ENCODE data around the gene RABGEF1.
"Not testable (repeated sequence)": the region's sequence is repeated elsewhere in the genome, so short reads cannot be mapped to it uniquely, and the experiment has no call there.

The RABGEF1 gene

DNA sequence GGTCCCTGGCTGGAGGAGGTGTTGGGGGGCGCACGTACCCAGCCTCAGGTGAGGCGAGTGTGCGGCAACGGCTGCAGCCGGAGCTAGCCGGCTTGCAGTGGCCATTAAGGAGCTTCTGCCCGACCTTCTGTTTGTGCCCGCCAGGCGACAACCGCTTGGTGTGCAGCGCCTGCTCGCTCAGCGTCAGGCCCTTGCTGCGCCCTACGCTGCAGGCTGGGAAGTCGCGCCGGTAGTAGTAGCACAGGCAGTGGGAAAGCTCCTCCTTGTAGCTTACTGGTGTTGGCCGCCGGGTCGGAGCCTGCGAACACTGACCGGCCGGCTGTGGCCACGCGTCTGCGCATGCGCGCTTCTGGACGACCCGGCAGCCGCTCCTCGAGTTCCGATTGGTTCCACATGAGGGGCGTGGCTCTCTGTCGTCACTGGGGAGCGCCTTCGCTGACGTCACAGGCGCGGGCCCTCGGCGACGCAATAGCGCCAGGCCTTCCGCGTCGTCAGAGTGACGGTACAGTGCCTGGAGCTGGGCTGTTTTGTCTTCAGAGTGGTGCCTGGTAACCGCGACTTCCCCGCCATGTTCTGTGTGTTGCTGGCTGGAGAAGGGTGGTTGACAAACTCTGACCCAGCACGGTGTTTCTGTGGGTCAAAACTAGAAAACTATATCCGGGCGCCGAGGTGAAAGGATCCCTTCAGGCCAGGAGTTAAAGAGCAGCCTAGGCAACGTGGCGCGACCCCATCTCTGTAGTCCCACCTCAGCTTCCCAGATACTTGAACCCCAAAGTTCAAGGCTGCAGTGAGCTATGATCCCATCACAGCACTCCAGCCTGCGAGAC, 104.2 kb downstream of the RABGEF1 start:
- Histone ChIP-seq H3K36me3 (ENCODE audit: control insufficient read depth, low read depth, low read length) (no peaks in the 10 kb centered on the region), H3K9ac (ENCODE audit: low read length) (peak overlapping the region; percentile 96), H3K9me3 (ENCODE audit: control insufficient read depth, low read depth, low read length) (no peaks in the 10 kb centered on the region), H3K4me3 (ENCODE audit: low read length) (peak overlapping the region; percentile 85), H3K27me3 (ENCODE audit: control insufficient read depth, insufficient read depth, low read length) (no peaks in the 10 kb centered on the region), H3K4me1 (ENCODE audit: control insufficient read depth, low read depth, low read length) (peaks cover 11% of the 10 kb centered on the region), H3K27ac (ENCODE audit: low read length) (peak overlapping the region; percentile 98)

DNA sequence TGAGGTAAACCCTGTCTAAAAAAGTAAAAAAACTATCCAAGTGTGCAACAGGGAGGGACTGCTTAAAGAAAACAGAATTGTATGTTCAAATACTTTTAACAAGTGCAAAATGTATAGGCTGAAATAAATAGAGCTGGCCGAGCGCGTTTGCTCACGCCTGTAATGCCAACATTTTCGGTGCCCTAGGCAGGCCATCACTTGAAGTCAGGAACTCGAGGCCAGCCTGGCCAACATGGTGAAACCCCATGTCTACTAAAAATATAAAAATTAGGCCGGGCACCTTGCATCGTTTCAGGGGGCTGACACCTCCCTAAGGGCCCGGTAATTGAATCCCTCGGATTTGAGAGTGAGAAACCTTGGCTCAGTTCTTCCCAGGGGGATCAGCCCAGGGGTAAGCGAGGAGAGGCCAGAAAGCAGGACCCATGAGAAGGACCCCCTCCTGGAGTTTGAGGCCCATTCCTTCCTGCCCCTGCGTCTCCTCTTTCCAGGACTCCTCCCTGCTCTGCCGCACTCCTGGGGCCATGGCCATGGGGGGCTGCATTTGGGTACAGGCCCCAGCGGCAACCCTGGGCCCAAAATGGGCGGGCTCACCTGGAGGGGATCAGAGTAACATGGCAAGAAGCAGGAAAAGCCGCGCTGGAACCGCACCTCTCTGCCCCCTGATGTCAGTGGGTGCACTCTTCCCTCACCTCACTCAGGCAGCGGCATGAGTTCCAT, 105.0 kb downstream of the RABGEF1 start:
- no peaks in the 10 kb centered on the region for H3K27me3 ChIP-seq (ENCODE audit: control insufficient read depth, insufficient read depth, low read length)
- H3K27ac ChIP-seq (ENCODE audit: low read length) = peak overlapping the region; percentile 98
- H3K4me1 ChIP-seq (ENCODE audit: control insufficient read depth, low read depth, low read length) = peaks cover 11% of the 10 kb centered on the region
- peak overlapping the region; percentile 96 for H3K9ac ChIP-seq (ENCODE audit: low read length)
- H3K36me3 ChIP-seq (ENCODE audit: control insufficient read depth, low read depth, low read length) = no peaks in the 10 kb centered on the region
- peak overlapping the region; percentile 85 for H3K4me3 ChIP-seq (ENCODE audit: low read length)
- no peaks in the 10 kb centered on the region for H3K9me3 ChIP-seq (ENCODE audit: control insufficient read depth, low read depth, low read length)

DNA sequence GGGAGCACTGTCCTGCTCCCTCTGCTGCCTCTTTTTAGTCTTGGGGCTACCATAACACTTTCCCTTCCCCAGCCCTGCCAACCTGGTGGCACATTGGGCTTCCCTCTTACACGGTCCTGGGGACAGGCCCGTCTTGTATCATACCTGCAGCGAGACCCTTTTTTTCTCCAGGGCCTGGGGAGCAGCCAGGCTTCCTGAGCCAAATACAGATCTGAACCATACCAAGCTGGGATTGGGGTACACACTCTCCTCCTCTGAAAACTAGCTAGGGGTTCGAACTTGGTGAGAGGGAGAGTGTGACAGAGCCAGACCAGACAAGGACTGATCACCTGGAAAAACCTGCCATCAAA, 105.5 kb downstream of the RABGEF1 start:
- not testable (repeated sequence) for H3K27me3 ChIP-seq (ENCODE audit: control insufficient read depth, insufficient read depth, low read length); H3K36me3 ChIP-seq (ENCODE audit: control insufficient read depth, low read depth, low read length); H3K9ac ChIP-seq (ENCODE audit: low read length); H3K9me3 ChIP-seq (ENCODE audit: control insufficient read depth, low read depth, low read length); H3K4me3 ChIP-seq (ENCODE audit: low read length)
- Histone ChIP-seq H3K4me1 (ENCODE audit: control insufficient read depth, low read depth, low read length) (peaks cover 11% of the 10 kb centered on the region), H3K27ac (ENCODE audit: low read length) (peak overlapping the region; percentile 82)

DNA sequence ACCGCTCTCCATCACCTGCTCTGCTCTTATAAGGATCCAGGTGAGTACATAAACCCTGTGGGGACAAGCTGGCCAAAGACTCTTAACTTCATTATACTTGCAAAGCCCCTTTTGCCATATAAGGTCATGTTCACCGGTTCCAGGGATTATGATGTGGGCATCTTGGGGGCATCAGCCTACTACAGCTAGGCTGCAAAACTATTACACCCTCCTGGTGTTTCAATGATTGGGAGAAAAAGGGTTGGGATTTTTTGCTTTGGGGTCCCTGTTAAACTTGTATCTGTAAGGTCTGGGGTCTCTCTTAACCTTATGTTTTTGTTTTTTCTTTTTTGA, 107.0 kb downstream of the RABGEF1 start:
- H3K36me3 ChIP-seq (ENCODE audit: control insufficient read depth, low read depth, low read length); H3K27me3 ChIP-seq (ENCODE audit: control insufficient read depth, insufficient read depth, low read length); H3K9ac ChIP-seq (ENCODE audit: low read length); H3K27ac ChIP-seq (ENCODE audit: low read length); H3K9me3 ChIP-seq (ENCODE audit: control insufficient read depth, low read depth, low read length): not testable (repeated sequence)
- H3K4me1 ChIP-seq (ENCODE audit: control insufficient read depth, low read depth, low read length) = peaks cover 11% of the 10 kb centered on the region
- H3K4me3 ChIP-seq (ENCODE audit: low read length) = peak overlapping the region; percentile 17

DNA sequence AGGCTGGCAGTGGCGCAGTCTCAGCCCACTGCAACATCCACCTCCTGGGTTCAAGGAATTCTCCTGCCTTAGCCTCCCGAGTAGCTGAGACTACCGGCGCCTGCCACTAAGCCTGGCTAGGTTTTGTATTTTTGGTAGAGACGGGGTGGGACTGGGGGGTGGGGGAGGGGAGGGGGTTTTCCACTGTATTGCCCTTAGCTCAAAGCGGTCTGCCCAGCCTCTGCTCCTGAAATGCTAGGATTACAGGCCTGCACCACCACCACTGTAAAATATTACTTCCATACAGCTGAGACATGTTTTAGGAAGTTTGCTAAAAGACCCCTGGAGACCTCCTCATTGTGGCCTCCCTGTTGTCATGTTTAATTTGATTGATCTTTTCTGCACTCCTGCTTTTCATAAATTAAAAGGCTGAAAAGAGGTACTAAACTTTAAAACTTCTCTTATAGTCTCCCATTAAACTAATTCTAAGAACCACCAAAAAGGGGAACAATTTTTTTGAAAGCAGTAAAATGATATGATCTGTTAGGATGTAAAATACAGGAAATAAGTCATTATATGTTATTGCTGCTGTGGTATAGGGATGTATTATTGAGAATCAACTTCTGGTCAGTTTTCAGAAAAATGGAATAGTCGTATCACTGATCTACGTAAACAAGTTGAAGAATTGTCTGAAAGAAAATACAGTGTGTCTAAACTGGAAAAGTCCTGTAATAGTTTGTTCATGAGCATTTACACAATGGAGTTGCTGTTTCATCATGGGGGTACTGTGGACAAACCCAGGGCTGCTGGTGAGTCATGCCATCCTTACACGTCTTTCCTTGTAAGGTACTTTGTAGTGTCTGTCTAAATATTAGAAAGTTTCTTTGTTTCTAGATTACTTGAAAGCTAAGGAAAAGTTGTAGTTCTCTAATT, 107.6 kb downstream of the RABGEF1 start:
- peak overlapping the region; percentile 17 for H3K4me3 ChIP-seq (ENCODE audit: low read length)
- H3K27me3 ChIP-seq (ENCODE audit: control insufficient read depth, insufficient read depth, low read length) = no peaks in the 10 kb centered on the region
- H3K36me3 ChIP-seq (ENCODE audit: control insufficient read depth, low read depth, low read length) = no peaks in the 10 kb centered on the region
- H3K27ac ChIP-seq (ENCODE audit: low read length) = peak overlapping the region; percentile 2
- H3K9ac ChIP-seq (ENCODE audit: low read length) = no peak overlapping the region
- H3K4me1 ChIP-seq (ENCODE audit: control insufficient read depth, low read depth, low read length) = peaks cover 11% of the 10 kb centered on the region
- H3K9me3 ChIP-seq (ENCODE audit: control insufficient read depth, low read depth, low read length) = no peaks in the 10 kb centered on the region

DNA sequence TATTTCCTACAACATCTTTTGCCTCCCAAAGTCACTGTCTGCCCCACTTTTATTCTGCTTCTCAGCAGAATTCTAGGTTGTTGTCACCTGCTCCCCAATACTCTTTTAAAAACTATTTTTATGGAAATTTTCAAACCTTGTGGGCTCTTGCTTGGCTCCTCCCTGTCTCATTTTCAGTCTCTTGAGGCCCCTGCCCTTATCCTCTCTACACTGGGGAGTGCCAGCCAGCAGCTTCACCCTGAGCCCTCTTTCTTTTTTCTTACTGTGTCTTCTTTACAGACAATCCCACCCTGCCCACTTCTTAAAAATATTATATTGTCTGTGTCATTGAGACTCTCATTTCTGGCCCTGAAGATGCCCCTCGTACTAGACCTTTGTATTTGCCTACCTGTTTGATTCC, 118.8 kb downstream of the RABGEF1 start:
- no peak overlapping the region for H3K4me3 ChIP-seq (ENCODE audit: low read length)
- no peaks in the 10 kb centered on the region for H3K27me3 ChIP-seq (ENCODE audit: control insufficient read depth, insufficient read depth, low read length)
- H3K4me1 ChIP-seq (ENCODE audit: control insufficient read depth, low read depth, low read length) = no peaks in the 10 kb centered on the region
- no peak overlapping the region for H3K9ac ChIP-seq (ENCODE audit: low read length)
- no peaks in the 10 kb centered on the region for H3K9me3 ChIP-seq (ENCODE audit: control insufficient read depth, low read depth, low read length)
- no peaks in the 10 kb centered on the region for H3K36me3 ChIP-seq (ENCODE audit: control insufficient read depth, low read depth, low read length)
- H3K27ac ChIP-seq (ENCODE audit: low read length) = no peak overlapping the region

DNA sequence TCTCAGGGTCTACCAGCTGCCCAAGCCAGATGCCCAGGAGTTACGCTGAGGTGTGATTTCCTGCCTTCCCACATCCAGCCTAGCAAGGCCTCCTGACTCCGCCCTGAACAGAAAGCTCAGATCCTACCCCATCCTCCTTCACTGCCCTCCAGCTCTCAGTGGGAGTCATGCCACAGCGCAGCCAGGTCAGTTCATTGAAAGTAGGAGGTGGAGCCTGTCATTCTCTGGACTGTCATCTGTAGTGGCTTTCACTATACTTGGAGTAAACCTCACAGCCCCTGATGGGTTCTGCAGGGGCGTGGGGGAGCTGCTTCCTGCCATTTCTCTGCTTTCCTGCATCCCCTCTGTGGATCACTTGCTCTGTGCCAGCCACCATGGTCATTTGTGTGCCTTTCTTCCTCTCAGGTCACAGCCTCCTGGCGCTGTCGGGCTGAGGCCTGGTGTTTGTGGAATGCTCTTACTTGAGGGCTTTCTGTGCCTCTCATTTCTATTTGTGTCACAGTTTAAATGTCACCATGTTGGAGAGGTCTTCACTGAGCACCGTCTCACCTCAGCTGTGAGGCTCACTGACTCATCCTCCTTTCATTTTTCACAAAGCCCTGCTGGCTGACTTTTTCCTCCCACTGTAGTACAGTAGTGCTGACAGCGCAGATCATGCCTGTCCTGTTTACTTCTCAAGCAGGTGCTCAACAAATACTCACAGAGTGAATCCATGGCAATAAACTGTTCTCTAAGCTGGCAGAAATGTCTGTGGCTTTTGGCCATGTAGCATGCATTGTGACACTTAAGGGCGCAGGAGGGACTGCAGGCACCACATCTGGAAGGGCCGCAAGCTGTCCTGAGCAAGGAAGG, 119.5 kb downstream of the RABGEF1 start:
- H3K9ac ChIP-seq (ENCODE audit: low read length) = no peak overlapping the region
- no peak overlapping the region for H3K27ac ChIP-seq (ENCODE audit: low read length)
- H3K4me1 ChIP-seq (ENCODE audit: control insufficient read depth, low read depth, low read length) = no peaks in the 10 kb centered on the region

DNA sequence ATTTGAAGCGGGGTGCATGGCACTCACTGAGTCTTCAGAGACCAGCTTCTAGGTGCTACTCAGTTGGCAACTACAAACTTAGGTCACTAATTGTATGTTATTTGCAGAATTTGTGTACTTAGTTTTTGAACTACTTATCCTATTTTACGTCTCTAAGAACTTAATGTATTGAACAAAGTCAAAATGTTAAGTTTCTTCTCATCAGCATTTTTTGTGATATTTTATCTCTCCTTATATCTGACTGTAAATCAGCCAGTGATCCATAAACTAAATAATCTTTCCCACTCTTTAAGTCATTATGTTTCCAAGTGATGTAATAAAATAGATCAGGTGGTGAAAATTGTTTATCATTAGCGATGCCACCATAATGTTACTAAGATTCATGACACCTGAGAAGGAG, 120.2 kb downstream of the RABGEF1 start:
- Histone ChIP-seq H3K27me3 (ENCODE audit: control insufficient read depth, insufficient read depth, low read length) (no peaks in the 10 kb centered on the region), H3K4me1 (ENCODE audit: control insufficient read depth, low read depth, low read length) (no peaks in the 10 kb centered on the region), H3K4me3 (ENCODE audit: low read length) (no peak overlapping the region), H3K27ac (ENCODE audit: low read length) (no peak overlapping the region), H3K9me3 (ENCODE audit: control insufficient read depth, low read depth, low read length) (no peaks in the 10 kb centered on the region), H3K36me3 (ENCODE audit: control insufficient read depth, low read depth, low read length) (no peaks in the 10 kb centered on the region), H3K9ac (ENCODE audit: low read length) (no peak overlapping the region)

More for the DNA sequence above, 119.5 kb downstream of the RABGEF1 start:
- Histone ChIP-seq H3K4me3 (ENCODE audit: low read length) (no peak overlapping the region), H3K36me3 (ENCODE audit: control insufficient read depth, low read depth, low read length) (no peaks in the 10 kb centered on the region), H3K9me3 (ENCODE audit: control insufficient read depth, low read depth, low read length) (no peaks in the 10 kb centered on the region), H3K27me3 (ENCODE audit: control insufficient read depth, insufficient read depth, low read length) (no peaks in the 10 kb centered on the region)

All from iPS-18a (cell line).